Thyroid gland (tissue), 4 donors: ENCODE measurements around the gene ZSWIM7. TPM values are rescaled to one million over a fixed set of nuclear protein-coding genes. Genes with fewer than 3 reads are reported as not detected.

Source experiments
- DNase-seq, 2 donors: peaks; one replicate each; pipeline ENCODE4 v3.0.0-alpha.2; 2019
- H3K27ac ChIP-seq, 3 donors: fragments of 200-600 bp; sonication (generic); 1 replicate in 2 of 3; 2 replicates in 1 of 3; pipeline ENCODE4 v1.5.1; 2016 to 2019; ENCODE audit warnings: mild to moderate bottlenecking in 1 of 3, moderate library complexity in 1 of 3
- H3K27me3 ChIP-seq: fragments of 200-600 bp; sonication (generic); one replicate; pipeline ENCODE4 v1.5.1; 2019
- H3K36me3 ChIP-seq, 2 donors: fragments of 200-600 bp; sonication (generic); one replicate each; pipeline ENCODE4 v1.5.1; 2016 to 2019
- H3K4me1 ChIP-seq, 2 donors: fragments of 200-600 bp; sonication (generic); one replicate each; pipeline ENCODE4 v1.5.1; 2017 to 2019
- H3K4me3 ChIP-seq, 3 donors: fragments of 200-600 bp; sonication (generic); replicated peaks in 1 of 3; 1 replicate in 2 of 3; 2 replicates in 1 of 3; pipeline ENCODE4 v1.5.1; 2016; ENCODE audit warnings: mild to moderate bottlenecking in 1 of 3
- H3K9me3 ChIP-seq: fragments of 200-600 bp; sonication (generic); one replicate; pipeline ENCODE4 v1.5.1; 2017
- POLR2A ChIP-seq, 2 donors: fragments of 450-650 bp; IDR thresholded peaks; one replicate each; pipeline ENCODE4 v1.6.1; 2017; ENCODE audit warnings: antibody characterized with exemption in 2 of 2, mild to moderate bottlenecking in 2 of 2, moderate library complexity in 1 of 2
- whole genome bisulfite sequencing, 2 donors: methylation state at CpG; one replicate each; pipeline ENCODE4 v1.1.5; 2017; 5-methylcytosine and 5-hydroxymethylcytosine counted together
- intact Hi-C: fragments of 100-400 bp; cut with DNase I; formaldehyde crosslinking; loops from one replicate; pipeline ENCODE4 v1.15.1; 2023
- total RNA-seq, 4 donors: library from RNA; depleted of rRNA; stranded (reverse); fragments of >200 nt; gene quantifications; one replicate each; pipeline ENCODE4 v1.2.3, GENCODE V29; 2016
- TF ChIP-seq, protein P1 (sequence below), 6 experiments: fragments of 200-600 bp in 3 of 6; fragments of 450-650 bp in 3 of 6; sonication (generic) in 3 of 6; IDR thresholded peaks; one replicate each; pipeline ENCODE4 v1.5.1; 2016 to 2019; ENCODE audit warnings: antibody characterized with exemption in 6 of 6, mild to moderate bottlenecking in 2 of 6, inconsistent platforms in 1 of 6, moderate library complexity in 1 of 6

ZSWIM7 gene
- total RNA-seq, 4 donors from 2014 or later, result 10.5 to 22.3 (median 13.5) TPM

DNA sequence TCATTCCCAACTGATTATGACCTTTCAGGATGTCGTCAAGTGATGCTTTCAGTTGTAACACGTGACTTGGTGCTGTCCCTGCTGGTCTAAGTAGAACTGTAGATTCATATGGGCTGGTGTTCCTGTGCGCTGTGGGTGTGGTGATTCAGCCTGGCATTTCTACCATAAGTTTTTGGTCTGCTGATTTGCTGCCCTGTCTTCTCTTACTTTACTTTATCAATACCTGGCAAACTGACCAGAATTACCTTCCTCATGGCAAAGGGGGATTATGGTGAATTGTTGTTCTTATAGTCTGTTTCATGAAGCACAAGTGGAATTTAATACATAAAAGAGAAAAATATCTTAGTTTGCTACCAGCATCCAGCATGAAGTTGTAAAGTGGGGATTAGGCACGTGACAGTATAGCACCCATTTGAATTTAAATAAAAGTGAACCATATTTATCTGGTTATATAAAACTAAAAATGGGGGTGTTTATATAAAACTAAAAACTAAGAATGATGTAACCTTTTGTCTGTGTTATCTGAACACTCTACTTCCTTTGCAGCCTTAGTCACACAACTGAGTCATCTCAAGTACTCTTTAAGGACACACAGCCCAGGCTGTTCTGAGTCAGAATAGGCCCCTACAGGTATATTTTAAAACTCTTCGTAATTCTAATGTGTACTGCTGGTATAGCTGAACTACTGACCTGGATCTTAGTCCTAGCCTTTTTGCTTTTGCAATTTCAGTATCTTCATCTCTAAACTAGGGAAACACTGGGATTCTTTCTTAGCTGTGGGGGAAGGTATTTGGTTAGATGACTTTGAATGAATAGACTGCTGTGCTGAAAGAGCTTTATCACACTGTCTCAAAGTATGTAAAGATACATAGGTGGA is 28.4 kb upstream of the ZSWIM7 start:
- peak; percentile 25 to 26 for DNase-seq
- intact Hi-C loops, result no loop called here

DNA sequence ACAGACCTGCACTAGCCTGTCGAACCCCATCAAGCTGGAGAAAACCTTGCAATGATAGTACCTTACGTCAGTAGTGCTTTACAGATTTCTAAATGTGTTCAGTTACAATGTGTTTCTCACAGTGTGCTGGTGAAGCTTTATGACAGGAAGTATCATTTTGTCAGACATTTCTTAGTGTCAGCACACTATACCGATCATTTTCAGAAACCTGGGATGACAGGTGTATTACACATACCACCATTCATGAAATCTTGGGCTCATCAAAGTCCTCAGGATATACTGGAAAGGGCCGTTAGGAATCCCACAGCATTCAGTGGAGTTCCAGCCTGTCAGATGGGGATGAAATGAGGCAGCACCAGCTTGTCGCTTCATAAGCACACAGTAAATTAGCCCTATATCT is 27.4 kb upstream of the ZSWIM7 start:
- H3K9me3 ChIP-seq, result no peaks in the 10 kb centered on the region
- TF ChIP-seq, protein P1, sequence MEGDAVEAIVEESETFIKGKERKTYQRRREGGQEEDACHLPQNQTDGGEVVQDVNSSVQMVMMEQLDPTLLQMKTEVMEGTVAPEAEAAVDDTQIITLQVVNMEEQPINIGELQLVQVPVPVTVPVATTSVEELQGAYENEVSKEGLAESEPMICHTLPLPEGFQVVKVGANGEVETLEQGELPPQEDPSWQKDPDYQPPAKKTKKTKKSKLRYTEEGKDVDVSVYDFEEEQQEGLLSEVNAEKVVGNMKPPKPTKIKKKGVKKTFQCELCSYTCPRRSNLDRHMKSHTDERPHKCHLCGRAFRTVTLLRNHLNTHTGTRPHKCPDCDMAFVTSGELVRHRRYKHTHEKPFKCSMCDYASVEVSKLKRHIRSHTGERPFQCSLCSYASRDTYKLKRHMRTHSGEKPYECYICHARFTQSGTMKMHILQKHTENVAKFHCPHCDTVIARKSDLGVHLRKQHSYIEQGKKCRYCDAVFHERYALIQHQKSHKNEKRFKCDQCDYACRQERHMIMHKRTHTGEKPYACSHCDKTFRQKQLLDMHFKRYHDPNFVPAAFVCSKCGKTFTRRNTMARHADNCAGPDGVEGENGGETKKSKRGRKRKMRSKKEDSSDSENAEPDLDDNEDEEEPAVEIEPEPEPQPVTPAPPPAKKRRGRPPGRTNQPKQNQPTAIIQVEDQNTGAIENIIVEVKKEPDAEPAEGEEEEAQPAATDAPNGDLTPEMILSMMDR (IDR thresholded peaks at IDR 0.05), result no peak
- H3K27ac ChIP-seq, result peak overlapping the region in 2 of 3 donors; percentile 56 to 73
- no peak for DNase-seq
- peaks cover 8 to 11% of the 10 kb centered on the region in 2 donors for H3K4me1 ChIP-seq
- H3K36me3 ChIP-seq, result peaks cover 35 to 53% of the 10 kb centered on the region in 2 donors
- no peak overlapping the region for H3K4me3 ChIP-seq
- 97 to 98% methylated on average over 5 of the region's 5 CpGs for WGBS, 2 donors
- no peaks in the 10 kb centered on the region for H3K27me3 ChIP-seq
- intact Hi-C loops, result no loop called here

More for the DNA sequence above, 28.4 kb upstream of the ZSWIM7 start:
- Histone ChIP-seq H3K27me3 (no peaks in the 10 kb centered on the region), H3K4me1 (peaks cover 8 to 11% of the 10 kb centered on the region in 2 donors), H3K27ac (peak overlapping the region; percentile 56 to 73 (median 66)), H3K36me3 (peaks cover 44 to 62% of the 10 kb centered on the region in 2 donors), H3K9me3 (no peaks in the 10 kb centered on the region), H3K4me3 (no peak overlapping the region)
- WGBS, 2 donors, result 75 to 76% methylated on average over 5 of the region's 5 CpGs
- TF ChIP-seq, protein P1 (IDR thresholded peaks at IDR 0.05), result peak in 1 of 6 experiments; percentile 13
- TF ChIP-seq POLR2A (IDR thresholded peaks at IDR 0.05), result no peak

DNA sequence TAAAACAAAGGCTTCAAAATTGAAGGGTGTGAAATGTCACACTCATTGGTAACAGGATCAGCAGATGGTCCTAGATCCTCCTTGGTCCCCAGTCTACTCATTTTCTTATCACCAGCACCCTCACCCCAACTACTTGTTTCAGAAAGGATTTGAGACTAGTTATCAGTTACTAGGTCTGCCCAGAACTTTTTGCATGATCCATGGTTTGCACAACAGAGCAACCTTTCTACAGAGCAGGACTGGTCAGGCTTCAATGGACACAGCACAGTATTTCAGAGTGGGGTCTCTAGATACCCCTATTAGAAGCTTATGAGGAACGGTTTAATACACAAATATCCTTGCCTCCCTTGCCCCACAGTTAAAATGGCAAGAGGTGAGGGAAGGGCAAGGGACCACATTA is 25.7 kb upstream of the ZSWIM7 start:
- no peak for DNase-seq
- H3K4me3 ChIP-seq, result no peak overlapping the region
- H3K9me3 ChIP-seq, result no peaks in the 10 kb centered on the region
- H3K36me3 ChIP-seq, result peaks cover 34 to 40% of the 10 kb centered on the region in 2 donors
- H3K27me3 ChIP-seq, result no peaks in the 10 kb centered on the region
- 84 to 96% methylated on average over 1 of the region's 1 CpG for WGBS, 2 donors
- peaks cover 8 to 11% of the 10 kb centered on the region in 2 donors for H3K4me1 ChIP-seq
- TF ChIP-seq POLR2A (IDR thresholded peaks at IDR 0.05), result no peak
- TF ChIP-seq, protein P1 (IDR thresholded peaks at IDR 0.05), result no peak
- intact Hi-C loops, result no loop called here
- no peak overlapping the region for H3K27ac ChIP-seq

DNA sequence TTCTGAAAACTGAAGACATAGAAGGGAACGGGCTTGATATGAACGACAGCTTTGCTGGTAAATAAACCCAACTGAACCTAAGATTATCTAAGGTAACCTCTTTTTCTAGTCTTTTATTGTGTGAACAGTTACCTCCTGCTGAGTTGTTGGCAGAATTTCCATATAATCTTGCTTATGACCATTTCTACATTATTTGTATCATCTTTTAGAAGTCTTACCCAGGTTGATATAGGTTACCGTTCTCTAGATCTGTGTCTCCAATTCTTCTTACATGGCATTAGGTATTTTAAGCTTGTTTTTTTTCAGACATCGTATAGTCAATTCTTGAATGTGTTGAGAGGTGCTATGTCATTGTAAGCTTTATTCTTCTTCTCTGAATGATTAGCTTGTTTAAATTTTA is 24.4 kb upstream of the ZSWIM7 start:
- Histone ChIP-seq H3K4me1 (peaks cover 8 to 15% of the 10 kb centered on the region in 2 donors), H3K9me3 (no peaks in the 10 kb centered on the region), H3K36me3 (peaks cover 30% of the 10 kb centered on the region in 2 donors), H3K4me3 (no peak overlapping the region), H3K27me3 (no peaks in the 10 kb centered on the region), H3K27ac (no peak overlapping the region)
- TF ChIP-seq, protein P1 (IDR thresholded peaks at IDR 0.05), result no peak
- TF ChIP-seq POLR2A (IDR thresholded peaks at IDR 0.05), result no peak
- intact Hi-C loops, result no loop called here
- 73% methylated on average over 4 of the region's 4 CpGs for WGBS, 2 donors
- no peak for DNase-seq

DNA sequence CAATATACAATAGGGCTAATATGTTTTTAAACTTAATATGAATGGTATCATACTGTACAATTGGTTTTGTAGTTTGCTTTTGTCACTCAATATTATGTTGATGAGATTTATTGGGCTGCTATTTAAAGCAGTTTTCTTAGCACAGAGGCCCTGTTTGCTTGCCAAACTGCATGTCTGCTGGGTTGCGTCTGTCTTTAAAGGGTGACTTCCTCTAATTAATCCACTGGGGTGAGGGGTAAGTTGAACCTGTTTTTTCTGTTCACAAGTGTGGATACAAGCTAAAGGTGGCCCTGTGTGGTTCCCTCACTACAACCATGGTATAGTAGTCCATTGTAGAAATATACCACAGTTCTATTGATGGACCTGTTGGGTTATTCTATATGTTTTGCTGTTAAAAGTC is 19.8 kb upstream of the ZSWIM7 start:
- intact Hi-C loops, result no loop called here
- 75 to 88% methylated on average over 1 of the region's 1 CpG for WGBS, 2 donors
- Histone ChIP-seq H3K9me3 (no peaks in the 10 kb centered on the region), H3K27ac (no peak overlapping the region), H3K4me1 (peaks cover 0 to 4% of the 10 kb centered on the region in 2 donors), H3K36me3 (peaks cover 0 to 11% of the 10 kb centered on the region in 2 donors), H3K4me3 (no peak overlapping the region), H3K27me3 (no peaks in the 10 kb centered on the region)
- DNase-seq, result no peak
- no peak for TF ChIP-seq POLR2A (IDR thresholded peaks at IDR 0.05)
- TF ChIP-seq, protein P1 (IDR thresholded peaks at IDR 0.05), result no peak
